HL-60 (cell line): ENCODE measurements around the gene DNAH2.

Source experiments
- DNase-seq, 2 experiments: peaks; one replicate each; pipeline ENCODE4 v3.0.0-alpha.2; 2010 to 2020; ENCODE audit warnings: low read depth in 1 of 2, low spot score in 1 of 2
- H3K27ac ChIP-seq: fragments of 250-450 bp; sonication (Bioruptor Pico); replicated peaks from 2 replicates; pipeline ENCODE4 v1.5.1; 2020; ENCODE audit warnings: mild to moderate bottlenecking, moderate library complexity
- H3K27me3 ChIP-seq: fragments of 250-450 bp; sonication (Bioruptor Pico); 2 replicates; pipeline ENCODE4 v1.5.1; 2021; ENCODE audit warnings: mild to moderate bottlenecking, moderate library complexity; ENCODE audit not compliant: insufficient read depth, poor library complexity, severe bottlenecking
- H3K4me3 ChIP-seq: replicated peaks from 2 replicates; pipeline ENCODE4 v1.5.1; 2011; ENCODE audit warnings: mild to moderate bottlenecking, control low read depth, low read length; ENCODE audit not compliant: insufficient read depth
- CTCF ChIP-seq: IDR thresholded peaks from one replicate; pipeline ENCODE4 v1.5.1; 2011; ENCODE audit warnings: low read length, control low read depth, inconsistent platforms; ENCODE audit not compliant: insufficient read depth
- GABPA ChIP-seq: IDR thresholded peaks from 2 replicates; pipeline ENCODE4 v1.6.1; 2012; ENCODE audit warnings: low read depth
- POLR2AphosphoS5 ChIP-seq: IDR thresholded peaks from 2 replicates; pipeline ENCODE4 v1.6.1; 2012; ENCODE audit warnings: low read depth
- SPI1 ChIP-seq: IDR thresholded peaks from 2 replicates; pipeline ENCODE4 v1.6.1; 2012; ENCODE audit warnings: low read depth, mild to moderate bottlenecking, borderline replicate concordance
- TF ChIP-seq, protein P1 (sequence below): IDR thresholded peaks from 2 replicates; pipeline ENCODE4 v1.6.1; 2012; ENCODE audit warnings: low read depth; ENCODE audit not compliant: insufficient replicate concordance

DNAH2 gene

DNA sequence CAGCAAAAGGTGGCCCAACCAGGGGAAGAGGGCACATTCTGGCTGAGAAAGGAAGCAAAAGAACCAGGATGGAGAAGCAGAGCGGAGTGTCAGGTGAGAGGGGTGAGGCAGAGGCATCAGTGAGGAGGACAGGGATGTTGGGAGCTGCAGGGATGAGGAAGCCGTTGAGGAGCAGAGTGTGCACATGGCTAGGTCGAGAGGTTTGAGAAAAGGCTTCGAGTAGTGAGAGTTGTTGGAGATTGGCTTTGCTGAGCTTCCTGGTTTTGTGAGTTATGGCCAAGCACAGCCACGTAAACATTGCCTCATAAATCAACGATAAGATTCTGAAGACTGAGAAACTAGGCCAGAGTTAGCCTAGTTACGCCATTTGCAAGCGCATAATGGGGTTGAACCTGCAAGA, 26.9 kb downstream of the DNAH2 start:
- Histone ChIP-seq H3K27me3 (no peaks in the 10 kb centered on the region), H3K4me3 (no peak overlapping the region), H3K27ac (no peak overlapping the region)
- no peak for DNase-seq
- TF ChIP-seq SPI1 (no peak), POLR2AphosphoS5 (no peak), GABPA (no peak), CTCF (no peak)
- TF ChIP-seq, protein P1, sequence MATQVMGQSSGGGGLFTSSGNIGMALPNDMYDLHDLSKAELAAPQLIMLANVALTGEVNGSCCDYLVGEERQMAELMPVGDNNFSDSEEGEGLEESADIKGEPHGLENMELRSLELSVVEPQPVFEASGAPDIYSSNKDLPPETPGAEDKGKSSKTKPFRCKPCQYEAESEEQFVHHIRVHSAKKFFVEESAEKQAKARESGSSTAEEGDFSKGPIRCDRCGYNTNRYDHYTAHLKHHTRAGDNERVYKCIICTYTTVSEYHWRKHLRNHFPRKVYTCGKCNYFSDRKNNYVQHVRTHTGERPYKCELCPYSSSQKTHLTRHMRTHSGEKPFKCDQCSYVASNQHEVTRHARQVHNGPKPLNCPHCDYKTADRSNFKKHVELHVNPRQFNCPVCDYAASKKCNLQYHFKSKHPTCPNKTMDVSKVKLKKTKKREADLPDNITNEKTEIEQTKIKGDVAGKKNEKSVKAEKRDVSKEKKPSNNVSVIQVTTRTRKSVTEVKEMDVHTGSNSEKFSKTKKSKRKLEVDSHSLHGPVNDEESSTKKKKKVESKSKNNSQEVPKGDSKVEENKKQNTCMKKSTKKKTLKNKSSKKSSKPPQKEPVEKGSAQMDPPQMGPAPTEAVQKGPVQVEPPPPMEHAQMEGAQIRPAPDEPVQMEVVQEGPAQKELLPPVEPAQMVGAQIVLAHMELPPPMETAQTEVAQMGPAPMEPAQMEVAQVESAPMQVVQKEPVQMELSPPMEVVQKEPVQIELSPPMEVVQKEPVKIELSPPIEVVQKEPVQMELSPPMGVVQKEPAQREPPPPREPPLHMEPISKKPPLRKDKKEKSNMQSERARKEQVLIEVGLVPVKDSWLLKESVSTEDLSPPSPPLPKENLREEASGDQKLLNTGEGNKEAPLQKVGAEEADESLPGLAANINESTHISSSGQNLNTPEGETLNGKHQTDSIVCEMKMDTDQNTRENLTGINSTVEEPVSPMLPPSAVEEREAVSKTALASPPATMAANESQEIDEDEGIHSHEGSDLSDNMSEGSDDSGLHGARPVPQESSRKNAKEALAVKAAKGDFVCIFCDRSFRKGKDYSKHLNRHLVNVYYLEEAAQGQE, result no peak

GRCh38 chr17:7745748-7746470, 28.4 kb downstream of the DNAH2 start:
- Histone ChIP-seq H3K27ac (no peak overlapping the region), H3K4me3 (no peak overlapping the region), H3K27me3 (no peaks in the 10 kb centered on the region)
- TF ChIP-seq, protein P1, result no peak
- TF ChIP-seq CTCF, result no peak
- DNase-seq, result peak; percentile 7 to 30

DNA sequence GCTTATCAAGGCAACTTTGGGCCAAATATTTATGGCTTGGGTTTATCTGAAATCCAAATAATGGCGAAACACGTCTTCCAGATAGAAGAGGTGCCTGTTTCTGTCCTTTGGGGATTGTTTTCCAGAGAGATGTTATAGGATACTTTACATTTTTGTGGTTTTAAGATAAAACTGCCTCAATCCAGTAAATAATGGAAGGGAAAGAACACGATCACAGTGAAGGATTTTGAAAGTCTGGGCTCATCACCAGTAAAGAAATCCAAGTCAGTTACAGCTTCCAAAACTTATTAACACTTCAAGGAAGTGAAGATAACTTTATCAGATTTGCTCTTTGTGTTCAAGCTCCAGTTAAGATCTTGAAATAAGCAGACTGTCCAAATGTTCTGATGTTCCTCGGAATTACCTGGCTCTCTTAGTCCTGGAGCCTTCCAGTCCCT, 30.1 kb downstream of the DNAH2 start:
- no peak overlapping the region for H3K27ac ChIP-seq
- H3K4me3 ChIP-seq, result no peak overlapping the region
- TF ChIP-seq GABPA, result no peak
- no peak for TF ChIP-seq CTCF
- no peak for TF ChIP-seq SPI1
- TF ChIP-seq, protein P1, result no peak
- TF ChIP-seq POLR2AphosphoS5, result no peak
- H3K27me3 ChIP-seq, result no peaks in the 10 kb centered on the region
- no peak for DNase-seq
